Measurements from ENCODE around the gene EXOC7.

GRCh38 chr17:76049239-76049638, 54.3 kb downstream of the EXOC7 start:
- TF ChIP-seq CTCF (conservative IDR thresholded peaks at IDR 0.05 in 1 of 2, IDR thresholded peaks at IDR 0.05 in 1 of 2; ENCODE audit: low read depth in 1 of 2, low read length in 2 of 2), result no peak
- TF ChIP-seq EZH2 (IDR thresholded peaks at IDR 0.05; ENCODE audit: low read length, missing control alignments), result no peak

All from fibroblast of lung (primary cell).